Activated CD4-positive, CD25-positive, alpha-beta regulatory T cell treated with anti-CD3 and anti-CD28 coated beads, Interleukin-2, amount 50 U/mL, for 16 hours (primary cell): ENCODE results near the gene CDR2.
"Not testable (repeated sequence)": the region's sequence is repeated elsewhere in the genome, so short reads cannot be mapped to it uniquely, and the experiment has no call there.

Source experiments
- DNase-seq: peaks from one replicate; pipeline ENCODE4 v3.0.0-alpha.2; 2020; ENCODE audit warnings: low read depth, low spot score

Gene CDR2

DNA sequence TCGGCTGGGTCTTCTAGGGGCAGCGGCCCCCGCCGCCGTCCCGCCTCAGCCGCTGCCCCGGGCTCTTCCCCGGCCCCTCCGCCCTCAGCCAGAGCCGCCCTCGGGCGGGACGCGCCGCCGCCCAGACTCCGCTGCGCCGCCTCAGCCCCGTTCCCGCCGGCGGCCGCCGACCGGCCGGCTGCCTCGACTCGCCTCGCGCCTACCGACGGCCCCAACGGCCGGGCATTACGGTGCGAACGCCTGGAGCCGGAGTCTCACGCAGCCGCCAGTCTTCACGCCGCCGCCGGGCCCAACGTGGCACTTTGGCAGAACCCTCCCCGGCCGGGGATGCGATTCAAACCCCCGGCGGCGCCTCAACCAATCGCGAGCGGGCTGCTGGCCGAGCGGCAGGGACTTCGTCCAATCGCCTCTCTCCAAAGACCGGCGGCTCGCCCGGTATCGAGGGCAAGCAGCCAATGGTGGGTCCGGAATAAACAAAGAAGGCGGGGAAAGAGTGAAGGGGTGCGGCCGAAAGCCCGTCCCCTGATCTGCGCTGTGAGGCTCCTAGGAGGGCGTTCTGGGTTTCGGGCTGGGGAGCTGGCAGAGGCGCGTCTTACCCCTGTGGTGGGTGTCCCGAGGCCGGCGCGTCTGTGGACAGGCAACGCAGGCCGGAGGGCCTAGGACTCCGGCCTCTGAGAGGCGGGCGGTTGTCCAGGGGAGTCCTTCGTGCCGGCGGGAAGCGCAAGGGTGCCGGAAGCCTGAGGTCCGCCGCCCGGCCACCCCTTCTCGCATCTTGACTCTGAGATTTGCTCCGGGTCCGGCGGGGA, at the start of gene CDR2:
Gene CDR2, minus strand, starts transcription at position 309 of the 806 bp plus-strand sequence. CDS start 310 bp downstream, outside the sequence.
- DNase-seq = peak; percentile 98

- no peak for DNase-seq
Measured at GRCh38 chr16:22423716-22424115, 49.3 kb upstream of the CDR2 start.

GRCh38 chr16:22421136-22421535, 46.7 kb upstream of the CDR2 start:
- DNase-seq = no peak

- no peak for DNase-seq
Measured at GRCh38 chr16:22420606-22421135, 46.3 kb upstream of the CDR2 start.

GRCh38 chr16:22419908-22420307, 45.5 kb upstream of the CDR2 start:
- DNase-seq = no peak

DNA sequence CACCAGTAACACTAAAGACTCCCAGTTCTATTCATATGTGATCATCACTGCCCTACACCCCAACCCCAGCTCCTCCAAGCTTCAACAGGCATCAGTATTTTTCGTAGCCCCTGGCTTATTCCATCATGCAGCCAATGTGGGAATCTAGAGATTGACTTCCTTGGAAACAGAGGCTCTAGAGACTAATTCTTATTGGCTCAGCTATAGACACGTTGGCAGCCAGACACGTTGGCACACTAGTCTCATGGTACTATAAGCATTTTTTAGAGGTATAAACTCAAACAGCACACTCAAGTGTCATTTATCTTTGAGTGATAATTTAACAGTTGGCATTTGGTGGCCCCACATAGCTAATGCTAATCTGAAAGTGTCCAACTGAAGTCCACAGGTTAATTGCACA, 44.4 kb upstream of the CDR2 start:
- no peak for DNase-seq

DNA sequence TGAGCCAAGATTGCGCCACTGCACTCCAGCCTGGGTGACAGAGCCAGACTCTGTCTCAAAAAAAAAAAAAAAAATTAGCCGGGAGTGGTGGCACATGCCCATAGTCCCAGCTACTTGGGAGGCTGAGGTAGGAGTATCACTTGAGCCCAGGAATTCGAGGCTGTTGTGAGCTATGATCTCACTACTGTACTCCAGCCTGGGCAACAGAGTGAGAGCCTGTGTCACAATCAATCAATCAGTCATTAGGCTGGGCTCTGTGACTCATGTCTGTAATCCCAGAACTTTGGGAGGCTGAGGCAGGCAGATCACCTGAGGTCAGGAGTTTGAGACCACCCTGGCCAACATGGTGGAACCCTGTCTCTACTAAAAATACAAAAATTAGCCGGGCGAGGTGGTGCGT, 43.4 kb upstream of the CDR2 start:
- DNase-seq = not testable (repeated sequence)

DNA sequence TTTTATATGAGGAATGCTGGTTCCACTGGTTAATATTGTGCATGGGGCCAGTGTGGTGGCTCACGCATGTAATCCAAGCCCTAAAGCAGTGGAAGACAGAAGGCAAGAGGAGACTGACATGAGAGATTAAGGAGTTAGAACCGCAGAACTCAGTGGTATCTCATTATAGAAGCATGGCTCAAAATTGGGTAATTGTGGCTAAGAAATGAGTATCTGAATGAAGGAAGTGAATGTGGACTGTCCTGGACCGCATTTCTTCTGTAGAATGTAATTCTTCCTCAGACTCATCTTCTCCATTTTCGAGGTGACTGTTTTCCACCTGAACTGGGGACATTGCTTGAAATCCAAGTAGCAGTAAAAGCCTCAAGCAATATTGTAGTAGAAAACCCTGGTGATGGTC, 42.6 kb upstream of the CDR2 start:
- no peak for DNase-seq

DNA sequence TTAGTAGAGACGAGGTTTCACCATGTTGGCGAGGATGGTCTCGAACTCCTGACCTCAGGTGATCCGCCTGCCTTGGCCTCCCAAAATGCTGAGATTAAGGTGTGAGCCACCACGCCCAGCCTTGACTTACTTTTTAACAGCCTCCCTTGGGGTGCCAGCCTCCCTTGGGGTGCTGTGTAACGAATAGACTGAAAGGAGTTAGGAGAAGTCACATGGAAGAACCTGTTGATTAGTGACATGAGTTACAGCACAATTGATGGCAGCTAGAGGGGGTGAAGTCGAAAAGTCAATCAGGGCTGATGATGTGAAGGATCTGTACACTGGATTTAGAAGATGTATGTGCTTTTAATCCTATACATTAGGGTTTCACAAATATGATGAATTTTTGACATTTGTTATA, 39.4 kb upstream of the CDR2 start:
- no peak for DNase-seq

GRCh38 chr16:22407486-22407885, 33.1 kb upstream of the CDR2 start:
- DNase-seq = no peak

GRCh38 chr16:22402191-22402590, 27.8 kb upstream of the CDR2 start:
- no peak for DNase-seq

DNA sequence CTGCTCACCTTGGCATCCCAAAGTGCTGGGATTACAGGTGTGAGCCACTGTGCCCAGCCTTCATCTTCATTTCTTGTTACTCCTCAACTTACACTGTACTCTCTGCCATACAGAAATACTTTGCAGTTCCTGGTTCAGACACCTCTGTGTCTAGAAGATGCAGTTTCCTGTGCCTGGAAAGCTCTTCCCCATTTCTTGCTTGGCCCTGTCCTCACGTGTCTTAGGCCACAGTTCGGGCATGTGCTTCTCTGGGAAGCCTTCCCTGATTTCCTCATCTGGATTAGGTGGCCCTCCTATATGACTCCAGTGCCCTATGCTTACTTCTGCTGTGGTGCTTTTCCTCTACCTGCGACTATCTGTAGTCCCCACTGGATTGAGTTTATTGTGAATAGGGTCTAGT, 26.5 kb upstream of the CDR2 start:
- DNase-seq = no peak

DNA sequence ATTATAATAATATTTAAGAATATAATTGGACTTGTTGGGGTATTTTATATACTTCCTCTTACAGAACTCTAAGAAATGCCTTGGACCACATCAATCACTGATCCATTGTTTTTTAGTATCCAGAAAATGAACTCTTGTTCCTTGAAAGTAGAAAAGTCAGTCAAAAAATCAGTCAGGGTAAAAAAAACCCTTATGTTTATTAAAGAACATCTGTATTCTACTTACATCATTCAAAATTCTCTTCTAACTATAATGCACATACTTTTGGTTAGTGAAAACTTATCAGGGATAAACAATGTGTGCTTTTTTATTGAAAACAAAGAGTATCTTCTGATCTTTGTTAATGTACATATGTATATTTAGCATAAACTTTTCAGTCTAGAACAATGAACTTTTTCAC, 23.5 kb upstream of the CDR2 start:
- DNase-seq = no peak

- no peak for DNase-seq
Measured at GRCh38 chr16:22397464-22397863, 23.0 kb upstream of the CDR2 start.

- no peak for DNase-seq
Measured at GRCh38 chr16:22395960-22396359, 21.5 kb upstream of the CDR2 start.

GRCh38 chr16:22394121-22394520, 19.7 kb upstream of the CDR2 start:
- no peak for DNase-seq

- no peak for DNase-seq
Measured at GRCh38 chr16:22388101-22388644, 13.8 kb upstream of the CDR2 start.

- no peak for DNase-seq
Measured at GRCh38 chr16:22386976-22387375, 12.6 kb upstream of the CDR2 start.

GRCh38 chr16:22385196-22385595, 10.8 kb upstream of the CDR2 start:
- DNase-seq = no peak

GRCh38 chr16:22383827-22384226, 9.4 kb upstream of the CDR2 start:
- no peak for DNase-seq

DNA sequence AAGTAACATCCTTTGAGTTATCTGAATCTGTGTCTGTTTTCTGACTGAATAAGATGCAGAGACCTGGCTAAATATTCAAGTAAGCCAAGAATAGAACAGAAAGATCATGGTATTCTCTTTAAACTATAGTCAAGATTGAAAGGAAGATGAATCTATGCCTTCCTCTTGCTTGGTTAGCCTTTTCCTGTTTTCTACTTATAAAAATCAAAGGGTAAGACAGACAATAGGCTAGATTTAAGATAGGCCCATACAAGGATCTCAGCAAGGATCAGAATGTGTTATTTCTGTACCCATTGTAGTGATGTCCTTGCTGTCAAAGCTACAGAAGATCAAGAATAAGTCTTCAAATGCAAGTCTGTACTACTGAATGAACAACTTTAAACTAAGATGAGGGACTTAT, 7.0 kb upstream of the CDR2 start:
- DNase-seq = no peak

GRCh38 chr16:22380529-22380928, 6.1 kb upstream of the CDR2 start:
- DNase-seq = no peak

DNA sequence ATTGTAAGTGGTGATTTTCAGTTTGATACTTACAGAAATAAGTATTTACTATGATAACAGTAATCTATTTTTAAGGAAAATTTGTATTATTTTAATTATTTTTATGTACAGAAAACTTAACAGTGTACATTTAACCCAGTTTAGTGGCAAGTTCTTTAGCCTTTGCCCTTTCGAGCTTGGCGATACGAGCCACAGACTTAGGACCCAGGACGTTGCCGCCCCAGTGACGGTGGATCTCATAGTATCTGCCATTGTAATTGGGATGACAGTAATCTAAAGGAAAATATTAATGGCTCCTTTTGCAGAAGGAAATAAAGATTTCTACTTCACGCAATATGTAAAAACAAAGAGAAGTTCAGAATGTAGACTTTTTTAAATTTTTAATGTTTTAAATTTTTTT, 5.2 kb upstream of the CDR2 start:
- DNase-seq = no peak
